ENCODE measurements around the gene DAPK1.

DAPK1 gene
- total RNA-seq: 213 to 379 (median 282) reads per million in 18 experiments

GRCh38 chr9:87497604-87498045, at the start of gene DAPK1:
Gene DAPK1 (plus strand): TSS chr9:87497867. CDS start chr9:87499078, 1,211 bp downstream.
- peak; percentile 68 to 85 for DNase-seq

- no peak for DNase-seq
These were observed 46.5 kb upstream of the DAPK1 start for GRCh38 chr9:87451149-87451548.

- no peak for DNase-seq
These were observed 42.3 kb upstream of the DAPK1 start for GRCh38 chr9:87455407-87455806.

- peak in 1 of 2 donors; percentile 12 for DNase-seq
These were observed 36.4 kb upstream of the DAPK1 start for GRCh38 chr9:87461256-87461655.

- peak in 1 of 2 donors; percentile 16 for DNase-seq
These were observed 33.3 kb upstream of the DAPK1 start for GRCh38 chr9:87464110-87464991.

- no peak for DNase-seq
These were observed 32.7 kb upstream of the DAPK1 start for GRCh38 chr9:87464992-87465378.

GRCh38 chr9:87465816-87466215, 31.9 kb upstream of the DAPK1 start:
- DNase-seq: no peak

GRCh38 chr9:87467187-87467586, 30.5 kb upstream of the DAPK1 start:
- no peak for DNase-seq

GRCh38 chr9:87469793-87470465, 27.7 kb upstream of the DAPK1 start:
- no peak for DNase-seq

GRCh38 chr9:87471746-87472145, 25.9 kb upstream of the DAPK1 start:
- no peak for DNase-seq

GRCh38 chr9:87475463-87475862, 22.2 kb upstream of the DAPK1 start:
- DNase-seq: no peak

- DNase-seq: peak; percentile 19 to 43
These were observed 19.3 kb upstream of the DAPK1 start for GRCh38 chr9:87478226-87478992.

GRCh38 chr9:87479801-87480201, 17.9 kb upstream of the DAPK1 start:
- DNase-seq: peak; percentile 94

GRCh38 chr9:87481890-87482855, 15.5 kb upstream of the DAPK1 start:
- DNase-seq: no peak

GRCh38 chr9:87490225-87490624, 7.4 kb upstream of the DAPK1 start:
- DNase-seq: no peak

GRCh38 chr9:87490907-87491306, 6.8 kb upstream of the DAPK1 start:
- no peak for DNase-seq

- no peak for DNase-seq
These were observed 6.1 kb upstream of the DAPK1 start for GRCh38 chr9:87491523-87491922.

- DNase-seq: no peak
These were observed 5.0 kb upstream of the DAPK1 start for GRCh38 chr9:87492642-87493041.

- peak; percentile 59 to 86 for DNase-seq
These were observed 2.6 kb upstream of the DAPK1 start for GRCh38 chr9:87494970-87495471.

GRCh38 chr9:87497080-87497603, 525 bp upstream of the DAPK1 start:
- no peak for DNase-seq

Measured in inflammatory macrophage (primary cell).